Esophagus muscularis mucosa (tissue), 4 donors: ENCODE measurements around the gene LRRC4C.

Source experiments
- EP300 ChIP-seq: sonication (generic); formaldehyde crosslinking; IDR thresholded peaks from one replicate; pipeline ENCODE4 v1.6.1; 2017; ENCODE audit warnings: antibody characterized with exemption
- POLR2A ChIP-seq: fragments of 450-650 bp; IDR thresholded peaks from one replicate; pipeline ENCODE4 v1.6.1; 2017; ENCODE audit warnings: antibody characterized with exemption, moderate library complexity, mild to moderate bottlenecking, low read depth
- POLR2AphosphoS5 ChIP-seq, 2 donors: sonication (generic); formaldehyde crosslinking; IDR thresholded peaks; one replicate each; pipeline ENCODE4 v1.6.1; 2017; ENCODE audit warnings: antibody characterized with exemption in 2 of 2
- TF ChIP-seq, protein P1 (sequence below), 3 experiments: fragments of 200-600 bp in 2 of 3; fragments of 450-650 bp in 1 of 3; sonication (generic) in 2 of 3; IDR thresholded peaks; one replicate each; pipeline ENCODE4 v1.5.1; 2017 to 2019; ENCODE audit warnings: antibody characterized with exemption in 3 of 3, mild to moderate bottlenecking in 2 of 3, moderate library complexity in 1 of 3

DNA sequence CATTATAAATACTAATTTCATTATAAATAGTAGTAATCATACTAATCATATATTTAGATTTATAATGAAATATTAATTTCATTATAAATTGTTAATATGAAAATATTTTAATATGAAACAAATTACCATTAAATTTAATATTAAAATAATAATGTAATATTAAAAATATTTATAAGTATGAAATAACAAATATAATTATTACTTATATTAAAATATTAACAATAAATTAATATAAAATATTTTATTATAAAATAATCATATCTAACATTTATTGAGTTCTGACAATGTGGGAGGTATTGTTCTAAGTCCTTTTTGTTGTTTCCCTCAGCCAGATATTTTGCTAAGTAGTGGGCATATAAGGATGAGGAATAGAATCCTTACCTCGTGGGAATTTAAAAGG, 1341.4 kb downstream of the LRRC4C start:
- TF ChIP-seq POLR2AphosphoS5 (IDR thresholded peaks at IDR 0.05) (no peak), POLR2A (no peak), EP300 (no peak)
- TF ChIP-seq, protein P1, sequence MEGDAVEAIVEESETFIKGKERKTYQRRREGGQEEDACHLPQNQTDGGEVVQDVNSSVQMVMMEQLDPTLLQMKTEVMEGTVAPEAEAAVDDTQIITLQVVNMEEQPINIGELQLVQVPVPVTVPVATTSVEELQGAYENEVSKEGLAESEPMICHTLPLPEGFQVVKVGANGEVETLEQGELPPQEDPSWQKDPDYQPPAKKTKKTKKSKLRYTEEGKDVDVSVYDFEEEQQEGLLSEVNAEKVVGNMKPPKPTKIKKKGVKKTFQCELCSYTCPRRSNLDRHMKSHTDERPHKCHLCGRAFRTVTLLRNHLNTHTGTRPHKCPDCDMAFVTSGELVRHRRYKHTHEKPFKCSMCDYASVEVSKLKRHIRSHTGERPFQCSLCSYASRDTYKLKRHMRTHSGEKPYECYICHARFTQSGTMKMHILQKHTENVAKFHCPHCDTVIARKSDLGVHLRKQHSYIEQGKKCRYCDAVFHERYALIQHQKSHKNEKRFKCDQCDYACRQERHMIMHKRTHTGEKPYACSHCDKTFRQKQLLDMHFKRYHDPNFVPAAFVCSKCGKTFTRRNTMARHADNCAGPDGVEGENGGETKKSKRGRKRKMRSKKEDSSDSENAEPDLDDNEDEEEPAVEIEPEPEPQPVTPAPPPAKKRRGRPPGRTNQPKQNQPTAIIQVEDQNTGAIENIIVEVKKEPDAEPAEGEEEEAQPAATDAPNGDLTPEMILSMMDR (IDR thresholded peaks at IDR 0.05) = no peak
